RWPE2 (cell line): ENCODE results near the gene TMEM225B.
"Not testable (repeated sequence)": the region's sequence is repeated elsewhere in the genome, so short reads cannot be mapped to it uniquely, and the experiment has no call there.

Source experiments
- ATAC-seq: fragments of 200-7000 bp; cut with Tn5 transposase; 3 replicates; pipeline ENCODE4 v1.9.1; 2021; ENCODE audit warnings: low read depth
- DNase-seq: peaks from one replicate; pipeline ENCODE4 v3.0.0-alpha.2; 2020; ENCODE audit warnings: low spot score
- H3K27ac ChIP-seq: fragments of 450-650 bp; 2 replicates; pipeline ENCODE4 v1.5.1; 2017; ENCODE audit warnings: mild to moderate bottlenecking; ENCODE audit not compliant: poor library complexity, severe bottlenecking
- H3K27me3 ChIP-seq: fragments of 250-450 bp; sonication (Bioruptor Pico); 2 replicates; pipeline ENCODE4 v1.5.1; 2021; ENCODE audit warnings: mild to moderate bottlenecking, moderate library complexity; ENCODE audit not compliant: insufficient read depth, poor library complexity, severe bottlenecking
- H3K36me3 ChIP-seq: fragments of 250-450 bp; sonication (Bioruptor Pico); 2 replicates; pipeline ENCODE4 v1.5.1; 2020; ENCODE audit warnings: low read depth, mild to moderate bottlenecking, moderate library complexity
- H3K4me1 ChIP-seq: fragments of 250-450 bp; sonication (Bioruptor Pico); 2 replicates; pipeline ENCODE4 v1.5.1; 2021; ENCODE audit warnings: mild to moderate bottlenecking, moderate library complexity; ENCODE audit not compliant: insufficient read depth, poor library complexity, severe bottlenecking
- H3K4me3 ChIP-seq: fragments of 250-450 bp; sonication (Bioruptor Pico); 2 replicates; pipeline ENCODE4 v1.5.1; 2021; ENCODE audit warnings: mild to moderate bottlenecking, moderate library complexity; ENCODE audit not compliant: severe bottlenecking
- H3K9me3 ChIP-seq: fragments of 250-450 bp; sonication (Bioruptor Pico); 2 replicates; pipeline ENCODE4 v1.5.1; 2021; ENCODE audit warnings: mild to moderate bottlenecking, moderate library complexity; ENCODE audit not compliant: severe bottlenecking
- TF ChIP-seq, protein P1 (sequence below): fragments of 450-650 bp; IDR thresholded peaks from one replicate; pipeline ENCODE4 v1.5.1; 2017; ENCODE audit warnings: mild to moderate bottlenecking, moderate library complexity; ENCODE audit not compliant: poor library complexity, severe bottlenecking

Gene TMEM225B

DNA sequence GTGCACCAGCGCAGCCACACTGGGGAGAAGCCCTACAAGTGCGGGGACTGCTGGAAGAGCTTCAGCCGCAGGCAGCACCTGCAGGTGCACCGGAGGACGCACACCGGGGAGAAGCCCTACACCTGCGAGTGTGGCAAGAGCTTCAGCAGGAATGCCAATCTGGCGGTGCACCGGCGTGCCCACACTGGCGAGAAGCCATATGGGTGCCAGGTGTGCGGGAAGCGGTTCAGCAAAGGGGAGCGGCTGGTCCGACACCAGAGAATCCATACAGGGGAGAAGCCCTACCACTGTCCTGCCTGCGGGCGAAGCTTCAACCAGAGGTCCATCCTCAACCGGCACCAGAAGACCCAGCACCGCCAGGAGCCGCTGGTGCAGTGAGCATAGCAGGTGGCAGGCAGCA is 31.6 kb downstream of the TMEM225B start:
- H3K36me3 ChIP-seq = peaks cover 65% of the 10 kb centered on the region
- H3K9me3 ChIP-seq = no peaks in the 10 kb centered on the region
- ATAC-seq (no peak), DNase-seq (no peak)
- peaks cover 3% of the 10 kb centered on the region for H3K4me1 ChIP-seq
- no peak overlapping the region for H3K27ac ChIP-seq
- TF ChIP-seq, protein P1, sequence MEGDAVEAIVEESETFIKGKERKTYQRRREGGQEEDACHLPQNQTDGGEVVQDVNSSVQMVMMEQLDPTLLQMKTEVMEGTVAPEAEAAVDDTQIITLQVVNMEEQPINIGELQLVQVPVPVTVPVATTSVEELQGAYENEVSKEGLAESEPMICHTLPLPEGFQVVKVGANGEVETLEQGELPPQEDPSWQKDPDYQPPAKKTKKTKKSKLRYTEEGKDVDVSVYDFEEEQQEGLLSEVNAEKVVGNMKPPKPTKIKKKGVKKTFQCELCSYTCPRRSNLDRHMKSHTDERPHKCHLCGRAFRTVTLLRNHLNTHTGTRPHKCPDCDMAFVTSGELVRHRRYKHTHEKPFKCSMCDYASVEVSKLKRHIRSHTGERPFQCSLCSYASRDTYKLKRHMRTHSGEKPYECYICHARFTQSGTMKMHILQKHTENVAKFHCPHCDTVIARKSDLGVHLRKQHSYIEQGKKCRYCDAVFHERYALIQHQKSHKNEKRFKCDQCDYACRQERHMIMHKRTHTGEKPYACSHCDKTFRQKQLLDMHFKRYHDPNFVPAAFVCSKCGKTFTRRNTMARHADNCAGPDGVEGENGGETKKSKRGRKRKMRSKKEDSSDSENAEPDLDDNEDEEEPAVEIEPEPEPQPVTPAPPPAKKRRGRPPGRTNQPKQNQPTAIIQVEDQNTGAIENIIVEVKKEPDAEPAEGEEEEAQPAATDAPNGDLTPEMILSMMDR = no peak
- H3K27me3 ChIP-seq = no peaks in the 10 kb centered on the region
- no peak overlapping the region for H3K4me3 ChIP-seq

DNA sequence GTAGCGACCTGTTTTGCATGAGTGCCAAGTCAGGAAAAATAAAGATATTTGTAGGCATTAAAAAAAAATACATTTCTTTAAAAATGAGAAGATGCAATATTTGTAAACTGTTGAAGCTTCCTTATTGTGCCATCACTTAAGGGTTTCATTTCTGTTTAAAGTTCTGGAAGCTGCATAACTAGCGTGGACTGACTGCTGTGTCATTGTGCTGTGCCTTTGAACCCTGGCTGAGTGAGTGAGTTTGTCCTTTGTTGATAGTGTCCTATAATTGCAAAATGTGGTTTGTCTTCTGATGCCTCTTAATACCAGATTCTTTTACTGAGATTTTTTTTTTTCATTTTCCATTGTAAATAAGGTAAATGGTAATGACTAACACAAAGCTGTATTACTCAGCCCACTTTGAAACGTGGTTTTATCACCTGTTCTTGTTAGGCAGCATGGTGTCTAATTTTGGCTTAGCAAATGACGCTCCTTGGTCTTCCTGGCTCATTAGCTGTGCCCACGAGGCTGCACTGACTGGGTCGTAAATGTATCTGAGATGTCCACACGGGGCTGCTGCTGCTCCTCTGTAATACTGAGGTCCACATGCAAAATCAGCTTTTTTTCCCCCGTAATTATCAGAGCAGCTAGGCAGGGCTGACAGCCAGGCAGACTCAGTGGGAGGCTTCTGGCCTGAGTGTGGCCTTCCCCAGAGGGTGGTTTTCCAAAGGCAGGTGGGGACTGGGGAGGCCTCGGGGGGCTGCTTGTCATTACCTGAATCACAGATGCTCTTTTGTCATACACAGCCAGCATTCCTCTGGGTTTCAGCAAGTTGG is 33.4 kb downstream of the TMEM225B start:
- H3K27me3 ChIP-seq = no peaks in the 10 kb centered on the region
- H3K27ac ChIP-seq = no peak overlapping the region
- no peak for DNase-seq
- ATAC-seq = peak; percentile 78
- TF ChIP-seq, protein P1 = peak; percentile 59
- peaks cover 46% of the 10 kb centered on the region for H3K36me3 ChIP-seq
- no peaks in the 10 kb centered on the region for H3K9me3 ChIP-seq
- no peak overlapping the region for H3K4me3 ChIP-seq
- H3K4me1 ChIP-seq = peaks cover 12% of the 10 kb centered on the region

DNA sequence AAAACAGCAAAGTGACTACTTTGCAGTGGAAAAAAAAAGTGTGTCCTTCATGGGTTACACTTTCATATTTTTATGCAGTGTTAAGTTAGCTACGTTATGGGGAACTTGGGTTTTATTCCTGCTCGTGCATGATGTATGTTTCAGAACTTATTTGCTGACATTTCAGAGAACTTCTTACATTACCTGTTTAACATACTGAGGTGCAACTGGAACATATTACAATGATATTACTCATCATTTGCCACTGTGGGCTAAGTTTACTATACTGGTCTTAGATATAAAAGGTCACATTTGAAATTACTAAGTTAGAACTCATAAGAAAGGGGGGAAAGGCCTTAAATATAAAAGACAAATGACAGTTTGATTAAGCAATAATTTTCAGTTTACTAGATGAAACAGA is 39.3 kb downstream of the TMEM225B start:
- not testable (repeated sequence) for H3K27ac ChIP-seq, H3K9me3 ChIP-seq, H3K36me3 ChIP-seq, DNase-seq, H3K27me3 ChIP-seq, H3K4me3 ChIP-seq, ATAC-seq
- H3K4me1 ChIP-seq = peaks cover 12% of the 10 kb centered on the region

DNA sequence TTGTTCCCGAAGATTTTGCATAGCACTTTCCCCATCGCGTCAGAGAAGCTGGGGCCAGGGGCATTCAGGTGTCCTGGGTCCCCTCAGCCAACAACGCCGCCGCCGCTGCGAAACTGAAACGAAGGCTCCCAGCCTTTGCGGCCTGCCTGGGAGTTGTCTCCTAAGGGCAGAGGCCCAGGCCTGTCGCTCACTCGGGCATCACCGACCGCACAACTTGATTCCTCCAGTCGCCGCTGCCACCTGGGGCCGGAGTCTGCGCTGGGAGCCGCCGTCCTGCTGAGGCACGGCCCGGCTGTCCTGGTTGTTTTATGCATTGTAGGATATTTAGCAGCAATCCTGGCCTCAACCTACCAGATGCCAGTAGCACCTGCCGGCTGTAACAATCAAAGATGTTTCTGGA is 40.7 kb downstream of the TMEM225B start:
- Histone ChIP-seq H3K27ac (no peak overlapping the region), H3K9me3 (no peaks in the 10 kb centered on the region), H3K36me3 (no peaks in the 10 kb centered on the region), H3K4me3 (no peak overlapping the region), H3K27me3 (no peaks in the 10 kb centered on the region), H3K4me1 (peaks cover 12% of the 10 kb centered on the region)
- DNase-seq (no peak), ATAC-seq (no peak)
- TF ChIP-seq, protein P1 = no peak

DNA sequence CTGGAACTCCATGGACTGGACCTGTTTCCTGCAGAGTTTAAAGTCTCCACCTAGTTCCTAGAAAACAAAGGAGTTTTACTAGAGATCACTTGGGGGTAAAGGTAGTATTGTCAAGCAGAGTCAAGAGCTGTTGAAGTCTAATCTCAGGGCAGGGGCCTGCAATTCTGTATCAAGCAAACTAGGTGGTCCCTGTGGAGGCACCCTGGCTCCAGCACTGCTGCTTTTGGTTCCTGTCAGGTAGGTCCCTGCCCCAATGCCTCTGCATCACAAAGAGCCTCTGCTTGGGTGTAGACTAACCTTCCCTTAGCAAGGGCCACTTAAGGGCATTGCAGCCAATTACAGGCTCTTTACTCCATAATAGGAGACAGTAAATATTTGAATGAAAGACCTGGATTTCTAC is 41.2 kb downstream of the TMEM225B start:
- TF ChIP-seq, protein P1 = no peak
- ATAC-seq = no peak
- no peak overlapping the region for H3K27ac ChIP-seq

More for the DNA sequence above, 41.2 kb downstream of the TMEM225B start:
- H3K27me3 ChIP-seq = no peaks in the 10 kb centered on the region
- H3K4me3 ChIP-seq = no peak overlapping the region
- no peaks in the 10 kb centered on the region for H3K9me3 ChIP-seq
- peaks cover 12% of the 10 kb centered on the region for H3K4me1 ChIP-seq
- DNase-seq = no peak
- H3K36me3 ChIP-seq = no peaks in the 10 kb centered on the region
